Measurements from ENCODE around the gene MAPKAPK5.
"Not testable (repeated sequence)": the region's sequence is repeated elsewhere in the genome, so short reads cannot be mapped to it uniquely, and the experiment has no call there.

MAPKAPK5 gene

GRCh38 chr12:111812881-111813741 is 28.9 kb upstream of the MAPKAPK5 start:
- Histone ChIP-seq H3K9me3 (no peaks in the 10 kb centered on the region), H3K27ac (no peak overlapping the region), H4K20me1 (no peaks in the 10 kb centered on the region), H3K4me1 (no peaks in the 10 kb centered on the region), H3K4me2 (no peak overlapping the region), H3K27me3 (no peaks in the 10 kb centered on the region), H3K4me3 (no peak overlapping the region), H3K36me3 (no peaks in the 10 kb centered on the region), H3K9ac (no peak overlapping the region)
- TF ChIP-seq Cebpa-rat (IDR thresholded peaks at IDR 0.05): no peak

DNA sequence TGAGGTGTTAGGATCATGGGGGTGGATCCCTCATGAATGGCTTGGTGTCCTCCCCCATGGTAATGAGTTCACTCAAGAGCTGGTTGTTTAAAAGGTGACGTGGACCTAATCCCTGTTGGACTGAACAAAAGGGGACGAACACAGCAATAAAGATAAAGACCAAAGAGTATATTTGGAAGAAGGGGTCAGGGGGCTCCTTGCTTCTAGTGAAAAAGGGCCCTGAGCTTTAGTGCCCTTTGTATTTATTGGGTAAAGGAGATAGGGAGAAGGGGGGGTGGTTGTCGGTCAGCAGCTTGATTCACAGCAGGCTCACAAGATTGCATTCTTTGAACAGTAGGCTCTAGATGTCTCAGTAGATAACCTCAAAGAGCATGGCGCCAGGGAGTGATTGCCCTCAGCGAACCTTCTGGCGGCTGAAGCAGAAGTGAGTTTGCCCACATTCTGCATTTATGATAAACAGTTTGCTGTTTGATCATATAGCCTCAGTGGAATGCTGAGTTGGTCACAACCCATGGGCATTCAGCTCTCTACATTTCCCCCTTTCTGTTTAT is 25.9 kb upstream of the MAPKAPK5 start:
- 0 out of 2 replicates have a peak, but pooled peaks cover 5% of the 10 kb centered on the region for H3K9me3 ChIP-seq
- no peak for TF ChIP-seq Cebpa-rat (IDR thresholded peaks at IDR 0.05)
- H3K4me1 ChIP-seq: peaks cover 14% of the 10 kb centered on the region; the same call in 1 of the 2 replicates
- H3K4me2 ChIP-seq: no peak overlapping the region
- H3K36me3 ChIP-seq: no peaks in the 10 kb centered on the region
- H3K9ac ChIP-seq: no peak overlapping the region
- no peak overlapping the region for H3K27ac ChIP-seq
- H3K27me3 ChIP-seq: no peaks in the 10 kb centered on the region
- no peak overlapping the region for H3K4me3 ChIP-seq
- no peaks in the 10 kb centered on the region for H4K20me1 ChIP-seq

DNA sequence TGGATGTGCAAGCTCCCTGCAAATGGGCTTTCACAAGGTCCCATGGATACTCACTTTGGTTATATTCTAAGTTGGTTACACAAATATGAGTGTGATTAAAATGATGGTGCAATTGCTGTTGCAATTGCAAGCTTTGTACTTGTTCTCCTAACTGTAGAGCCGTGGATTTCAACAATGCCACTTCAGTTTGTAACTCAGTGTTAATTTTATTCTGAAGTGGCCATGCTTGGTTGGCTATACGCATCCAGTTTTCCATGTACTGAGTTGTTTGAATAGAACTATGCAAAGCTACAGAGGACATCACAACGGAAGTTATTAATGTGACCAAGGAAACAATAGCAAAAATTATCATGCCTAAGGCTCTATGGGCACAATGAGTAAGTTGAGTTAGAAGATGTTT is 25.1 kb upstream of the MAPKAPK5 start:
- H3K4me3 ChIP-seq, H3K27ac ChIP-seq: not testable (repeated sequence)

DNA sequence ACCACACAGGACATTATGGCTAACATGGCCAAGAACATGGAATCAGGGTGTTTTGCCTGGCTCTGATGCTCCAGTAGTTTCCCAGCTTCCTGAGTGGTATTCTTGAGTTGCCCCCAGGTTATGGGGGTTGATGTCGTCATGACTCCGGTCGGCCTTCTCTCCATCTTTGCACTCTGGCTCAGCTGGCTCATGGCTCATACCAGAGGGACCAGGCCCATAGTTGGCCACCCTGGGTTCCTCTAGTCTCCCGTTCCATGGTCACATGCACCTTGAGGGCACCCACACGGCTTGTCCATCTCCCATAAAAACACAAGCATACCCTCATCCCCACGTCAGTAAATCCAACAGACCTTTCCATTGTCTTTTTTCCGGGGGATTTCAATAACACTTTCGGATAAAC is 23.7 kb upstream of the MAPKAPK5 start:
- peaks cover 18% of the 10 kb centered on the region for H3K4me1 ChIP-seq
- no peak overlapping the region for H3K27ac ChIP-seq

More for the DNA sequence above, 25.1 kb upstream of the MAPKAPK5 start:
- not testable (repeated sequence) for H3K4me2 ChIP-seq, H3K36me3 ChIP-seq, H3K27me3 ChIP-seq, H4K20me1 ChIP-seq, H3K9ac ChIP-seq, H3K9me3 ChIP-seq
- peaks cover 14% of the 10 kb centered on the region; the same call in 1 of the 2 replicates for H3K4me1 ChIP-seq

DNA sequence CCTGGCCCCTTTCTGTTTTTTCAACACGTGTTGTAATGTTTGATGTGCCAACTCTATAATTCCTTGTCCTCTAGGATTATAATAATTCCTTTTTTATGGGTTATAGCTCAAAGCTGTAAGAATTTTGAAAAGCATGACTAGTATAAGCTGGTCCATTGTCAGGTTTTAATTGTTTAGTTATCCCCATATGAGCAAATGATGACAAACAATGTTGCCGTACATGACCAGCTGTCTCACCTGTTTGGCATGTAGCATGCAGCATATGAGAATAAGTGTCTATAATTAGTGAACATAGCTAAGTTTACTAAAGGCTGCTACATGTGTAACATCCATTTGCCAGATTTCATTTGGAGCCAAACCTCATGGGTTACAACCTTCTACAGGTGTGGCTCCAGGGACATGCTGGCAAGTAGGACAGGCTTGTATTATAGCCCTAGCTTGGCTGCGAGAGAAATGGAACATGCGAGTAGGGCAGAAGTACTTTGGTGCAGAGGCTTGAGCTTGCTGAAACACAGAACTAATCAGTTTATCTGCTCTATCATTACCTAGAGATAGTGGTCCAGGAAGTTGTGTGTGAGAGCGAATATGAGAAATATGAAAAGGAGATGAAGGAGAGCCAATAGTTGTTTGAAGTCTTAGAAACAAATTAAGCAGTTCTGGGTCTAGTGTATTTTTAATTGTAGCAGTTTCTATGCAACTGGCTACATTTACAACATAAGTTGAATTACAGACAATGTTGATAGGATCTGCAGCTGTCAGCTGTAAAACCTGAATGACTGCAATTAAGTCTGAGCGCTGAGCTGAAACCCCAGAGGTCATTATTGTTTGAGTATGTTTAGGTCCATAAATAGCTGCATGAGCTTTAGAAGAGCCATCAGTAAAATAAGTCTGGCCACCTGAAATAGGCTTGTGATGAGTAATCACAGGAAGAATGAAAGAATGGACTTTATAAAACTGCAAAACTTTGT is 22.6 kb upstream of the MAPKAPK5 start:
- Histone ChIP-seq H3K4me1 (peaks cover 26% of the 10 kb centered on the region), H4K20me1 (no peaks in the 10 kb centered on the region), H3K4me3 (no peak overlapping the region), H3K27ac (no peak overlapping the region), H3K4me2 (peak overlapping the region; percentile 21; the same call in 1 of the 2 replicates), H3K27me3 (no peaks in the 10 kb centered on the region), H3K36me3 (no peaks in the 10 kb centered on the region), H3K9me3 (0 out of 2 replicates have a peak, but pooled peaks cover 7% of the 10 kb centered on the region), H3K9ac (no peak overlapping the region)
- no peak for TF ChIP-seq Cebpa-rat (IDR thresholded peaks at IDR 0.05)

More for the DNA sequence above, 23.7 kb upstream of the MAPKAPK5 start:
- H3K36me3 ChIP-seq: no peaks in the 10 kb centered on the region
- TF ChIP-seq Cebpa-rat (IDR thresholded peaks at IDR 0.05): no peak
- no peak overlapping the region for H3K9ac ChIP-seq
- no peaks in the 10 kb centered on the region for H4K20me1 ChIP-seq
- 0 out of 2 replicates have a peak, but pooled peaks cover 7% of the 10 kb centered on the region for H3K9me3 ChIP-seq
- no peak overlapping the region for H3K4me2 ChIP-seq
- H3K4me3 ChIP-seq: no peak overlapping the region
- no peaks in the 10 kb centered on the region for H3K27me3 ChIP-seq

DNA sequence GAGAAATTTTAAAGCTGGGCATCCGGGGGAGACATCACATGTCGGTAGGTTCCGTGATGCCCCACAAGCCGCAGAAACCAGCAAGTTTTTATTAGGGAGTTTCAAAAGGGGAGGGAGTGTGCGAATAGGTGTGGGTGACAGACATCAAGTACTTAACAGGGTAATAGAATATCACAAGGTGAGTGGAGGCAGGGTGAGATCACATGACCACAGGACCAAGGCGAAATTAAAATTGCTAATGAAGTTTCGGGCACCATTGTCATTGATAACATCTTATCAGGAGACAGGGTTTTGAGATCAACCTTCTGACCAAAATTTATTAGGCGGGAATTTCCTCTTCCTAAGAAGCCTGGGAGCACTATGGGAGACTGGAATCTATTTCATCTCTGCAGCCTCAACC is 21.2 kb upstream of the MAPKAPK5 start:
- not testable (repeated sequence) for H3K4me3 ChIP-seq, H3K36me3 ChIP-seq, H3K27me3 ChIP-seq, H3K9ac ChIP-seq, H3K4me2 ChIP-seq, H3K9me3 ChIP-seq, H4K20me1 ChIP-seq, H3K27ac ChIP-seq
- H3K4me1 ChIP-seq: peaks cover 26% of the 10 kb centered on the region

DNA sequence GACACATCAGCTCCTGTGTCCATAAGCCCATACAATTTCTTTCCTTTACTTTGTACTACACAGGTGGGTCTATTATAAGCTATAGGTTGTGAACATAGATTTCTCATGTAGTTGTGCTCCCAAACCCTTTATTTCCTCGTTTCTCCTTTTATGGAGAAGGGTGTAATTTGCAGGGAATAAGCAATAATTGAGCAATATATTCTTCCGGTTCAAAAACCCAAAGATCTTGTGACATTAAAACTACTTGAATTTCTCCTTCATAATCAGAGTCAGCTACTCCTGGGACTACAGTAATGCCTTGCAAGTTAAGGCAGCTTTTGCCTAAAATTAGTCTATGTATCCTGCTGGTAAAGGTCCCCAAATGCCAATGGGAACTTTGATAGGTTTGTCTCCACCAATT is 19.1 kb upstream of the MAPKAPK5 start:
- Histone ChIP-seq H3K4me2 (0 out of 2 replicates have a peak overlapping the region, but pooled peaks have one; percentile 6), H4K20me1 (no peaks in the 10 kb centered on the region), H3K27me3 (no peaks in the 10 kb centered on the region), H3K36me3 (no peaks in the 10 kb centered on the region), H3K9me3 (0 out of 2 replicates have a peak, but pooled peaks cover 7% of the 10 kb centered on the region), H3K4me3 (no peak overlapping the region), H3K27ac (no peak overlapping the region), H3K9ac (no peak overlapping the region), H3K4me1 (peaks cover 26% of the 10 kb centered on the region)
- TF ChIP-seq Cebpa-rat (IDR thresholded peaks at IDR 0.05): no peak

- Histone ChIP-seq H3K9me3 (peaks cover 7% of the 10 kb centered on the region; the same call in 1 of the 2 replicates), H3K9ac (no peak overlapping the region), H3K4me2 (0 out of 2 replicates have a peak overlapping the region, but pooled peaks have one; percentile 6), H3K36me3 (no peaks in the 10 kb centered on the region), H3K4me1 (peaks cover 26% of the 10 kb centered on the region), H4K20me1 (no peaks in the 10 kb centered on the region), H3K27ac (no peak overlapping the region), H3K4me3 (no peak overlapping the region), H3K27me3 (no peaks in the 10 kb centered on the region)
- no peak for TF ChIP-seq Cebpa-rat (IDR thresholded peaks at IDR 0.05)
Observed at GRCh38 chr12:111823891-111824290, 18.1 kb upstream of the MAPKAPK5 start.

GRCh38 chr12:111824312-111824711 is 17.7 kb upstream of the MAPKAPK5 start:
- H4K20me1 ChIP-seq, H3K27me3 ChIP-seq, H3K9me3 ChIP-seq, H3K9ac ChIP-seq, H3K4me3 ChIP-seq, H3K4me2 ChIP-seq, H3K27ac ChIP-seq, H3K36me3 ChIP-seq: not testable (repeated sequence)
- H3K4me1 ChIP-seq: peaks cover 23% of the 10 kb centered on the region
